Left hindlimb (tissue), 1 donor: ENCODE measurements around the gene SUCNR1.
"Not testable (repeated sequence)": the region's sequence is repeated elsewhere in the genome, so short reads cannot be mapped to it uniquely, and the experiment has no call there.

Experiments used
- DNase-seq: peaks from one replicate; pipeline ENCODE4 v3.0.0-alpha.2; 2018

The SUCNR1 gene

DNA sequence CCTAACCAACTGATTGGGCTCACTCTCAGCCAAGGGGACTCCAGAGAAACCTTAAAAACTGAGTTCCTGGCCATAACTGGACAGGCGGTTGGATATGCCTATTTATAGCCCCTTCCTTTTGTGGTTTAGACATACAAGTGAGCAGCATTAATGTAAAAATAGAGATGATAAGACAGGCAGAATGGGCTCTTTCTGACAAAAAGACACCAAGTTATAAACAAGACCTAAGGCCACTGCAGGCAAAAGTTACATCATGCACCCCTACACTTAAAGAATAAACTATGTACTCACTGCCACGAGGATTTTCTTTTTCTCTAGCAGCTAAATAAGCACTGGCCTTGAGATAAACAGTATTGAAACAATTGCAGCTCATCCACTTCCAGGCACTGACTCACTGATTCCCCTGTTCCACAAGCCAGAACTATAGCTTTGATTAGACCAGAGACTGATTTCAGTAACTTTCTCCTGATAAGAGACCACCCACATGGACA is 30.1 kb downstream of the SUCNR1 start:
- no peak for DNase-seq

DNA sequence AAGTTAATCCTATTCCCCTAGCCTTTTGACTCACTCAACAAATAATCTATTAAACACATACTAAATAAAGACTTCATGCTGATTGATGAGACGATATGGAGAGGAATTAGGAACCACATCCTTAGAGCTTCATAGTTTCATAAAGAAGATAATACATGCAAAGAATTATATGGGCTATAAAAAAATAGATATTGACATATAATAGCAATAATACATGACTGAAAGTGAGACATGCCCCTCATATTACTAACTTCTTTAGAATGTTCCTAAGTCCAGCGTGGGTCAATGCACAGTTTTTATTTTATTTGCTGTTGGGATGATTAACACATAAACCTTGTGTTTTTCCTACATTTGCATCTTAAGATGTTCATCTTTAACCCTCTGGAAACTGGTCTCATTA is 32.2 kb downstream of the SUCNR1 start:
- DNase-seq, result no peak

DNA sequence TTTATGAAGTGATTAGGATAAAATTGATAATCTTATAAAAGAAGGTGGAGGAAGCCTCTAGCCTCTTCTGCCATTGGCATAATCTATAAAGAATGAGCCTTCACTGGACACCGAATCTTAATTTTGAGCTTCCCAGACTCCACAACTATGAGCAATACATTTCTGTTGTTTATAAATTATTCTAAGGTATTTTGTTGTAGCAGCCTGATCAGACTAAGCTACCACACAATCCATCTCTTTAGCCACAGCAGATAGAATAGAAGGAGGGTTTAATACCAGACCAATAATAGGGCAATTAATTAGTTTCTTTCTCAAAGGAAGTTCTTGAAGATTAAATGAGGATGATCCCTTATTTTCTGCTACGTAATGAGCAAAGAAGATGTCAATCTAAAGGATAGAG is 33.3 kb downstream of the SUCNR1 start:
- DNase-seq, result no peak

DNA sequence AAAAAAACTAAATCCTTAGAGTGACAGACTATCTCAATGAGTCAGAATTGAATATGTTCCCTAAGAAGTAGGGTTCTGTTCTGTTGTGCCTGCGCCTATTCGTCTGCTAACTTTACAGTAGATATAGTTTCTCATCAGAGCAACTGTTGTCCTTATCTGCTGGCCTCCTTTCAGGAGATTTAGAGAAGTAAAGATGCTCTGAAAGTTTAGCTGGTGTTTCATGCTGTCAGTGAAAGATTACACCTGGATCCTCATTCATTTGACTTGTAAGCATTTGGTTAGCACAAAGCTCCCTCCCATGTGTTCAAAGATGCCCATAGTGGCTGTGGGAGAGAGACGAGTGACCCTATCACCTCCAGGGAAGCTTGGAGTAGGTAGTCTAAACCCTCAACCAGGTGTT is 35.0 kb downstream of the SUCNR1 start:
- DNase-seq, result no peak

DNA sequence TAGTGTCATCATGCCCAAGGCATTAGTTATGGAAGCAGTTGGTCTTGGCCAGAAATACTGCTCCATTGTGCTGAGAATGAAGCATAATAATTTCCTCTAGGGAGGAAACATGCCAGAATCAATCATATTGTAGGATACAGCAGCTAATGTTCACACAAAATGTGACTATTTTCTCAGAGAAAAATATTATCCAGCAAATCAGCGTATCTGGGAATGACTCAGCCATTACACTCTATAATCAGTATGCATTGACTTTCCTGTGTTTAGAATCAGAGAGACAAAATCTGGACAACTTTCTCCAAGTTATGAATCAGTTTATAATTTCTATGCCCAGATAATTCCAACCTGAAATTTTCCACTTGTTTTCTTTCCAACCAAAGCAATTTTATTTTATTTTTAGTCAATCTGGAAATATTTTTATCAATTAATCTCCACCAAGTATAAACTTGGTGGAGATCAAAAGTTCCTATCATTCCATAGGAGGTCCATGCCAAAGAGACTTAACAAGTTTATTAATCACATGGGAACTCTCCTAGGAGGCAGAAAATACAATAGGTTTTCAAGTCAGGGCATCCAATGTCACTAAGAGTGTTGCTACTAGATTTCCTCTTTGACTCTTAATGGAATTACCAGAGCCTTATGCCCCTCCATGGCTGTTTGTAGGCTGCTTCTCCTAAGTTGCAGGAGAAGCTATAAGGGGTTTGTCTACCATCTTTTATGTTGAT is 36.4 kb downstream of the SUCNR1 start:
- no peak for DNase-seq

DNA sequence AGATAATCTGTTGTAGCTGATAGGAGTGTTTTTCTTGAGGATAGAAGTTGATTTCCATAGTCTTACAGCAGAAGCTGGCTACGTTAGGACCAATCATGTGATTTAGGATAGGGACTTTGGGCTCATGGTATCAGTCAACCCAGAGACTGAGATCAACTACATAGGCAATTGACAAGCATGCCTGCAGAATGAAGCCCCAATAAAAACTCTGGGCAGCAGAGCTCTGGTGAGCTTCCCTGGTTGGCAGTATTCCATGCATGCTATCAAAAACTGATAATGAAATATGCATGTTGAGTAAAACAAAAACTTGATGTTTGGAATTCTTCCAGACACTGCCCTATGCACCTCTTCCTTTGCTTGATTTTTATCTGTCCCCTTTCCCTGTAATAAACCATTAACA is 38.0 kb downstream of the SUCNR1 start:
- no peak for DNase-seq

DNA sequence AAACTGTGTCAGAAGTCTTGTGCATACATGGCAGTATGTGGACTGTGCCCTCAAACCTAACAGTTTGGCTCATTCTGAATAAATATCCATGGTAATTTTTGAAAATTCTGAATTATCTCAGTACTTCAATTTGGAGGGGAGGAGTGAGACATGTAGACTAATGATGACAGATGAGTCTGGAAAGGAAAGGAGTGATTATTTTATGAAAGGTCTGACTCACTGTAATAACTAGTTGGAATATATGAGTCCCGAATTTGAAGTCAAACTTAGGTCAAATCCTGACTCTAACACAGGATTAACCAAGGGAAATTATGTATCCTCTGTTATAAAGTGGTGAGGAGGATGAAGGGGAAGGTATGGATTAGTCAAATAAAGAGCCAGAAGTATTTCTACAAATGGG is 38.6 kb downstream of the SUCNR1 start:
- no peak for DNase-seq

DNA sequence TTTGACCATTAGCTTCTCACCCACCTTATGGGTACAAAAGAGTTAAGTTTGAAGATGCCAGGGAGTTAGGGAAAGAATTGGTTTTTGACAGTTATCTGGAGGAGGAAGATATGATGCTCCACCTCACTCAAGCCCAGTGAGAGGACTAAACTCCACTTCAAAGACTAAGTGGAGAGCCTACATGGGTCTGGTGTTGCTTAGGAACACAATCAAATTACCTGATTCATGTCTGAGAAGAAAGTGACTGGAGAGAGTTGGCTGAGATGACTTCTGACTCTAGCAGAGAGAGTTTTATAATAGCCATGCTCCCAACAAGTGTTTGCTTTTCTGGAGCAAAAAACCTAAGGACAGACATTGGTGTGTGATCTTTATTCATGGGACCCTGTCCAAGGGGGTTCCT is 43.3 kb downstream of the SUCNR1 start:
- DNase-seq, result no peak

DNA sequence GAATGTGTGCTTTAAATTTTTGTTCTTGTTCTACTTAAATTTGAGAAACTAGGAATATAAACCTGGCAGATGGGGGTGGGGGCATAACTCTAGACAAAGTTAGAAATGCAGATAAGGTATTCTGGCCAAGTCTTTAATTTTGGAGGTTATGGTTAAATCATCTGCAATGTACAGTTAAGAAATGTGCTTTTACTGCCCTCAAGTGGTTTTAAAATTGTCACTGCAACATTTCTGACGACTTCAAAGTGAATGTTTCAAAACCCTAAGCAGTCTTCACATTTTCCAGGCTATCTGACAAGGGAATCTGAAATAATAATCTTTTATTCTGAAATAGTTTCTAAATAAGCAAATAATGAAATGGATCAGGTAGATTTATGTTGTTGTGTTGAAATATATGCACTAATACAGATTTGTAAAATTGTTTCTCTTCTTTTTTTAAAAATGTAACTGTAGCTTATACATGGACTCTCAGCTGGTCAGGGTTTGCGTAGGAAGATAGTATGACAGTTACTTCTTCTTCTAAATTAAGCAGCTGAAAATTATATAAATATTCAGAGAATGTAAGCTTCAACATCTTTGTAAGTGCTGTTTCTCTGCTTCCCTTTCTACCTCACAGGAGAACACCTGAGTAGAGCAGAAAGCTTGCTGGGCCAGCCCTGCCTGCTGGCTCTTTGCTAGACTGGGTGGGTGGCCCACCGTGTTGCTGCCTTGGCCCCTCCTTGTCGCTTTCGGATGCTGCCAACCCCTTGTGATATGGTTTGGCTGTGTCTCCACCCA is 45.0 kb downstream of the SUCNR1 start:
- DNase-seq, result no peak

DNA sequence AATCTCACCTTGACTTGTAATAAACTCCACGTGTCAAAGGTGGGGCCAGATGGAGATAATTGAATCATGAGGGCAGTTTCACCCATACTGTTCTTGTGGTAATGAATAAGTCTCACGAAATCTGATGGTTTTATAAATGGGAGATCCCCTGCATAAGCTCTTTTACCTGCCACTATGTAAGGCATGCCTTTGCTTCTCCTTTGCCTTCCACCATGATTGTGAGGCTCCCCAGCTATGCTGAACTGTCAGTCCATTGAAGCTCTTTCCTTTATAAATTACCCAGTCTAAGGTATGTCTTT is 45.5 kb downstream of the SUCNR1 start:
- no peak for DNase-seq

DNA sequence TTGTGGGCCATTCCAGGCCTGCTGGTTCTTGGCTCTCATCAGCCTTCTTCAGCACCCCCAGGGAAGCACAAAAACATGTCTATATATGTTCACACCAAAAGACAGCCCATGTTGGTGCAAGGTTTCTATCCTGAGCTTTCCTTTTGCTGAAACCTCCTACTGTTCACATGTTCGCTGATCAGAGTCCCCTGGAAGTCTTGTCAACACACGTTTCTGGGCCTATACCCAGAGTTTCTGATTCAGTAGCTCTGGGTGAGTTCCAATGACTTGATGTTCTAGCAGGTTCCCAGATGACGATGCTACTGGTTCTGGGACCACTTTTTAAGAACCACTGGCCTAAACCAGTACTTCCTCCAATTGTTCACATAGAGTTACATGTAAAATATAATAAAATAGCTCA is 46.0 kb downstream of the SUCNR1 start:
- no peak for DNase-seq

DNA sequence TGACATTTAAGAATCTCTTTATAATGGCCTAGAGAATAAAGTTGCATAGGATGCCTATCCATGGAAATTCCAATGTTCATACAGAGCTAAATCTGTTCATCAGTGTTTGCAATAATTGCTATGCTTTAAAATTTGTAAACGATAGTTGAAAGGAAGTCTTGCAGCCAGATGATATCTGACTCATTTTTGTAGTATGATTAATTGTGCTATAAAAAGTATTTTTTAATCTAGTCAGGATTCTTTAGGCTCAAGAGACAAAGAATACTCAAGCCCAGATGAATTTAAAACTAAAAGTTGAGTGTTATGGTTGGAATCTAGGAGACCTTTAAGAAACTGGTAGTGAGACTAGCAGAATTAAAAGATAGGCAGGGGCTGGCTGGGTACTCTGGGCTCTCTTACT is 50.5 kb downstream of the SUCNR1 start:
- DNase-seq, result no peak

DNA sequence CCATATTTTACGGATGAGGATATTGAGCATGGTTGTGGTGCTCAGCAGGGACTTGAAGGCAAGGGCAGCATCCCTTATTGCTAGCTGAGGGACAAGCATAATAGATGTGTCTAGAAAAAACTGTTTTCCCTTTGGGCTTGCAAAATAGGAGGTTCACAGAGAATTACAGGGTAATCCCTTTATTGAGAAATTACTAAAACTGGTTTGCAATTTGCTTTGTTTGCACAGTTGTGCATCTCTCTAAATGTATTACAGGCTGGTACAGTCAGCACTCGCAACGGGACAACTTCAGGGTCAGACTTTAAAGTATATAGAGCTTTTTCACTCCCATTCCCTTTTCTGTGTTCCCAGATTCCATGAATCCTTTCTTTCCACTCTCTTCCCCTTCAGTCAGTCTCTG is 51.3 kb downstream of the SUCNR1 start:
- DNase-seq, result no peak

DNA sequence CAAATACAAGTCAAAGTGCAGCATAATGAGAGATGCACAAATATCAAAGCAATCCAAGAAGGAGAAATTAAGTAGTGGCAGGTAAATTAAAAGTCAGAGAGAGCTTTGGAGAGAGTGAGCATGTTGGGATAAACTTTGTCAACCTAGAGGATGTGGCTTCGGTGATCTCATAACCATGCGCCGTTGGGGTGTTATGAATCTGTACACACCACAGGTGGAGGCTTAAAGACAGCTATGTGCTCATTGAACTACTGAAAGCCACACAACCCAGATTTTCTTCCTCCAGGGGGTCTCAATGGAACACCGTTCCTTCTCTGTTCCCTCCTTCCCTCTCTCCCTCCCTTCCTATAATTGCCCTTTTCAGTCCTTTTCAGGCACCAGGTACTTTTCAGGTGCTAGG is 52.0 kb downstream of the SUCNR1 start:
- no peak for DNase-seq

DNA sequence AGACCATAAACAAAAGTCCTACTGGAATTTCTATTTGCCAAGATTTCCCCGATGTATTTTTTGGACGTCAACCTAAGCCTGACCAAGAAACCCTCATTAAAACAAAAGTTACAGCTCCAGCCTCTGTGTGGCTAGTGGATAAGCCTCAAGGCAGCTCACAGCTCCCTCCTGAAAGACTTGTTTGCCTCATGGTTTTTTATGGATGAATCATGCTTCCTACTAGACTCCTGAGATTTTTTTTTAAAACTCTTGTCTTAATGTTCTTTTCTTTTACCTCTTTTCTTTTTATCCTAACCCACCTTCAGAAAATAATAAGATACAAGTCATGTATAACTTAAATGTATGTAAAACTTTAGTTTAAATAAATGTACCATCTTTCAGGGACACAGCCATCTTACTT is 52.4 kb downstream of the SUCNR1 start:
- no peak for DNase-seq

DNA sequence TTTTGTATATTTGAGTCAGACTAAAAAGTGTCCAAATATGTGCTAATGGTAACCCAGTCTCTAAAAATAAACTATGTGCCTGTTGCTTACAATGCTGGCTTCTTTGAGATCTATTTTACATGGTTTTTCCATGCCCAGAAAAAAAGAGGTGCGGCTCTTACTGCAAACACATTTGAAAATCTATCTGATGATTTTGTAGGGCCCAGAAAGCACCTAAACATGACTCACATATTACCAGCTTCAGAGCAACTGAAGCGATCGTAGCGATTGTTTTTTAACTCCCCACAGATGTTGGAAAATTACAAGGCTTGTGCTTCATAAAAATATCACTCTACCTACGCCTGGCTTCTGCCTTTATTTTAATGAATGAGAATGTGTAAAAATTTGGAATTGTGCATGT is 53.5 kb downstream of the SUCNR1 start:
- no peak for DNase-seq

DNA sequence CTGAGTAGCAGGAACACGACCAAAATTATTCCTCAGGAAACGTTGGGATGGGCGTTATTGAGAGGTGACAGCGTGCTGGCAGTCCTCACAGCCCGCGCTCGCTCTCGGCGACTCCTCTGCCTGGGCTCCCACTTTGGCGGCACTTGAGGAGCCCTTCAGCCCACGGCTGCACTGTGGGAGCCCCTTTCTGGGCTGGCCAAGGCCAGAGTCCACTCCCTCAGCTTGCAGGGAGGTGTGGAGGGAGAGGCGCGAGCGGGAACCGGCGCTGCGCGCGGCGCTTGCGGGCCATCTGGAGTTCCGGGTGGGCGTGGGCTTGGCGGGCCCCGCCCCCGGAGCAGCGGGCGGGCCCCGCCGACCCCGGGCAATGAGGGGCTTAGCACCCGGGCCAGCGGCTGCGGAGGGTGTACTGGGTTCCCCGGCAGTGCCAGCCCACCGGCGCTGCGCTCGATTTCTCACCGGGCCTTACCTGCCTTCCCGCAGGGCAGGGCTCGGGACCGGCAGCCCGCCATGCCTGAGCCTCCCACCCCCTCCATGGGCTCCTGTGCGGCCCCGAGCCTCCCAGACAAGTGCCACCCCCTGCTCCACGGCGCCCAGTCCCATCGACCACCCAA is 54.6 kb downstream of the SUCNR1 start:
- DNase-seq, result not testable (repeated sequence)

DNA sequence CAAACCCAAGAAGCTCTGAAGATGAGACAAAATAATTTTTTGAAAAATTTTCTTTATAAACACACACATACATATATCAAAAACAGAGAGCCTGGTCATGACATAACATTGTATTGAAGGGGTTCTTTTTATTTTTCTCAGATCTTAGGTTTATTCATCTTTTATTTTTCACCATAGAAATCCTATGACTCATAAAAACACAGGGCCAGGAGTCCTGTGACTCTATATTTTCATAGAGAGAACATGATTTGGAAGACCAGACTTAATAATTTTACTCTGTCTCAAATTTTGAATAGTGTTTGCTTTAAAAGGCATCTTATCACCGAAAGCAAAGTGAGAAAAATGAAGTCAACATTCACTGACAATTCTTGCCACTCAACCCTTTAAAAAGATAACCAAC is 57.7 kb downstream of the SUCNR1 start:
- DNase-seq, result no peak

DNA sequence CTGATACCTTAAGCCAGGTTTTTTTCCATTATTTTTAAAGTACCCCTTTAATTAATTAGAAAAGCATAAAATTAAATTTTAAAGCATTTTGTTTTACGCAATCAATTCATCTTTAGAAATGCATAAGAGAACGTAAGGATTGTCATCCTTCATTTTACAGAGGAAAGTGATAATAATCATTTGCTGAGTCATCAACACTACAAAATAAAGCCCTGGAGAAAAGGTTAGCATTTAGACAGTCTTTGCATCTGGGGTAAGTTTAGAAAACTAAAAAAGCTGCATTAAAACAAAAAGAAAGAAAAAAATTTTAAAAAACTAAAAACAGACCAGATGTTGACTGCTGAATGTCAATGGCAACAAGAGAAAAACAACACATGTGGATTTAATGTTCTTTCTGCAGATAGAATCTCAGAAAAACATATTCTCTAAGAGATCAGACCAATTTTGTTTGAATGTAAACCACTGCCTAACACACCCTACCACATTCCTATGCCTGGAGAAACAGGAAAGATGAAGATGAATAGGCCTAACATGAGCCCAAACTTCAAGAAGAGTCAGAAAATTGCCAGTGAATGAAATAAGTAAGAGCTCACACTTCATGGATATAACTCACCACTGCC is 59.9 kb downstream of the SUCNR1 start:
- DNase-seq, result no peak
